GM12874 (cell line): ENCODE measurements around the gene NUDT12.

Source experiments
- CTCF ChIP-seq: IDR thresholded peaks from 2 replicates; pipeline ENCODE4 v1.5.1; 2011; ENCODE audit warnings: low read depth, mild to moderate bottlenecking, control low read depth, low read length, moderate library complexity; ENCODE audit not compliant: insufficient read depth

The NUDT12 gene

DNA sequence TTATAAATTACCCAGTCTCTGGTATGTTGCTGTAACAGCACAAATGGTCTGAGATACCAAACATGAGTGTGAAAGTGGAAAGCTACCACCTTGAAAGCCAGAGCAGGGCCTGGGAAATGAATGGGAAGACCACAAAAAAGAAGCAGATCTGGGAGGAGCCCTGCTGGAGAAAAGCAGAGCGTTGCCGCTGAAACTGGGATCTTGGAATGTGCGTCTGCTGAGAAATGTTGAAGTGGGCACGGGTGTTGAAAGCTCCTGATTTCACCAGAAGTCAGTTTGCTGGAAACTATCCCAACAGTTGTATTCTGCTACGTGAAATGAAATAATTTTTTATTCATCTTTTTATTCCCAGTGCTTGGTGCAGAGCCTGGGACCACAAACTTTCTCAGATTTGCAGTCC lies 40.0 kb downstream of the NUDT12 start:
- TF ChIP-seq CTCF, result no peak

DNA sequence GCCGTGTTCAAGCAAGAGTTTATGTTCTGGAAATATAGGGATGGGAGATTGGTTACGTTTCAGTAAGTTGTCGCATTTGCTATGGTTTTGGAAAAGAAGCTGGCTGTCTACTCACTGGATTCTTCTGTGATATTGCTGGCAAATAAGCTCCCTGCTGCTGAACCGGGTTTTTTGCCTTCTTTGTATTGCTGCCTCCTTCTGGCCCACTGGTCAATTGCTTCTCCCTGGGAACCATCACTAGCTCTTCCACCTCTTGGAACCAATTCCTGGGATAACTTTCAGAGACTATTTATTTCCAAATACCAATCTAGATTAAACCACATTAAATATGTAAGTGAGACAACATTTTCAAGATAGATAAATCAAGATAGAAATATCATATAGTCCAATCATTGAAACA lies 43.0 kb downstream of the NUDT12 start:
- TF ChIP-seq CTCF, result no peak

DNA sequence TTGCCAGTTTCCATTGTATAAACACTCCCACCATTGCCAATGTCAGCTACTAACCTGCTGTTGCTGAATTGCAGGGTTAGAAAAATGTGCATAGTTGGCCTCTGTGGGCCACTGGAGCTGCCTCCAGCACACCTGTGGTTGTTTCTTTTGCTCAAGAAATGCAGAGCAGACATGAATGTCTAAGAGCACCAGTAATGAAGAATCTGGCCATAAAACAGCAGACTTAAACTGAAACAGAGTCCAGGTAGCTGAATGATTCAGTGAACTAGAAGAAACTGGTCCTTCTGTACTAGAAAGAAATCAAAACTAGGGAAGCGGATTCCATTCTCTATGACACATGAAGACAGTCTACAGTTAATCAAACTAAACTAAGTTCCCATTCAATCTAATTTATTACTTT lies 48.2 kb downstream of the NUDT12 start:
- no peak for TF ChIP-seq CTCF

DNA sequence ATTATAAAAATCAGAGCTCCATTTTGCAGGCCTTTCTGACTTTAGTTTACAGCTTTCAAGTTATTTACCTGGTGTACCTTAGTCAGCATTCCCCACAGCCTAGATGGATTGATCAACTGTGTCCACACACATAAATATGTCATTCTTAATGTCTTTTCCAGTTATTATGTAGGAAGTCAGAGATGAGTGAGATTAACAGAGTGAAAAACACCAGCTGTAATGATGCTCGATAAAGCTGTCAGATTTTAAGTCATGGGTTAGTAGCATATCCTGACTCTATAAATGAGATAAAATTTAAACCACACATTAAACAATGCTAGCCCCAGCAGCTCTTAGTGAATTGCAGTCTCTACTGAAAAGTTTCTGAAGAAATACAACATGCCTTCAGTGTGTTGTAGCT lies 48.9 kb downstream of the NUDT12 start:
- no peak for TF ChIP-seq CTCF

- TF ChIP-seq CTCF, result no peak
These were observed 50.1 kb downstream of the NUDT12 start for GRCh38 chr5:103512500-103512899.

GRCh38 chr5:103511554-103511885 lies 51.1 kb downstream of the NUDT12 start:
- TF ChIP-seq CTCF, result no peak

GRCh38 chr5:103510851-103511553 lies 51.6 kb downstream of the NUDT12 start:
- no peak for TF ChIP-seq CTCF
